ENCODE measurements around the gene PEA15.

DNA sequence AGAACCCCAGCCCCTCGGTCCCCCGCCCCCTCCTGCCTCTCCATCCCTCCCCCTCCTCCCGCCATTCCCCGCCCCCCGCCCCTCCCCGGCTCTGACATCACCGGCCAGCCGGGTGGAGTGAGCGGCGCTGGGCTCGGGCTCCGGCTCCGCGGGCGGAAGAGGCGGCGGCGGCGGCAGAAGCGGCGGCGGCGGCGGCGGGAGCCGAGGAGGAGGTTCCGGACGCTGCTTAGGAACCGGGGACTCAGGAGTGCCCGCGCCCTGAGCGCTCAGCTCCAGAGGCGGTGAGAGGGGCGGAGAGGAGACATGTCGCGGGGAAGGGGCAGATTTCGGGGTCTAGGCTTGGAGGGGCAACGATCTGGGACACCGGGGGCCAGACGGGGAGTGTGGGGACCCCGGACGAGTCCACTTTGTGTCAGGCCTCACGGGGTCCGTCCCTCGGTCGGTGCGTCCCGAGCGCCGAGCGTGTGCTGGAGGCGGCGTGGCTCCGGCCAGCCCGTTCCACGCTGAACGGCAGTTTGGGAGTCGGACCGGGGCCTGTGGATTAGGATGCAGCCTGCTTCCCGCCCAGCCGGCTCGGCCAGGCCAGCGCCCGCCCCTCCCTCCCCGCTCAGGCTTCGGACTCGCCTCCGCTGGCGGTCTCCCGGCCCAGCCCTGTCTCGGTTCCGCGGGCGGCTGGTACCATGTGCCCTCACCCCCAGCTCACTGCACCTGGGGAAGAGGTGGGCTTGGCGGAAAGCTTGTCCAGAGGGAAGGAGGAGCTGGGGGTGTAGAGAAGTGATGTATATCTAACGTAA is at the start of gene PEA15:
- no peak for TF ChIP-seq IRF4 (IDR thresholded peaks at IDR 0.05; ENCODE audit: low read depth, low read length)
- TF ChIP-seq FOXK2 (IDR thresholded peaks at IDR 0.05), result no peak

All from GM12878 (cell line).